ENCODE measurements around the gene ADAMTS12. TPM values are rescaled to one million over a fixed set of nuclear protein-coding genes. Genes with fewer than 3 reads are reported as not detected.

The ADAMTS12 gene
- total and polyA plus RNA-seq, 9 of the 15 experiments (the other 6 are each of a cell fraction or from before 2014, with no cell fraction given) = 0.11 TPM; not detected in 8

GRCh38 chr5:33501260-33501659, 390.5 kb downstream of the ADAMTS12 start:
- H3K4me1 ChIP-seq (replicated peaks in 1 of 2; ENCODE audit: control insufficient read depth in 2 of 2, insufficient read depth in 2 of 2, low read length in 2 of 2) = peaks cover 0 to 6% of the 10 kb centered on the region in 2 experiments; a peak in 1 of 5 replicates
- H3K27ac ChIP-seq (ENCODE audit: extremely low read depth, low read depth, low read length) = no peak overlapping the region
- no peaks in the 10 kb centered on the region for H4K20me1 ChIP-seq (replicated peaks; ENCODE audit: control insufficient read depth, insufficient read depth, low read length)
- DNase-seq (ENCODE audit: extremely low read depth in 1 of 4, low spot score in 3 of 4) (no peak), FAIRE-seq (no peak), ATAC-seq (no peak)
- H3K9me3 ChIP-seq (replicated peaks; ENCODE audit: control insufficient read depth, insufficient read depth, low read depth, low read length) = no peaks in the 10 kb centered on the region
- H2AFZ ChIP-seq (ENCODE audit: low read depth, low read length) = no peak overlapping the region
- in situ Hi-C loops (cut with MboI) (no loop called here), intact Hi-C loops (cut with micrococcal nuclease) (no loop called here)
- H3K27me3 ChIP-seq (ENCODE audit: control insufficient read depth in 2 of 2, insufficient read depth in 2 of 2, low read length in 2 of 2) = peaks cover 0 to 11% of the 10 kb centered on the region in 2 experiments; a peak in 1 of 5 replicates
- no peaks in the 10 kb centered on the region for H3K79me2 ChIP-seq (ENCODE audit: control insufficient read depth, insufficient read depth, low read length)
- WGBS (ENCODE audit: insufficient coverage, low coverage, missing lambda C conversion rate) = 0% methylated on average over 3 of the region's 4 CpGs
- H3K36me3 ChIP-seq (ENCODE audit: control insufficient read depth, insufficient read depth, low read length) = no peaks in the 10 kb centered on the region
- BruUV-seq (replicated peaks) = no TSS peak
- no peak overlapping the region for H3K9ac ChIP-seq (ENCODE audit: insufficient read depth in 1 of 2, low read depth in 2 of 2, low read length in 2 of 2)
- ChIA-PET POLR2A (interaction anchor here (0.7 to 1.1 kb wide), 2 partner anchors 13 to 764 kb away, joined by 3 to 4 read pairs; no protein-coding TSS in a partner anchor), CTCF (ENCODE audit: low intra/inter-chr PET ratio) (no interaction called here)
- H3K4me2 ChIP-seq (ENCODE audit: insufficient read depth, low read length) = no peak overlapping the region
- TF ChIP-seq MEF2A (IDR thresholded peaks at IDR 0.05; ENCODE audit: control insufficient read depth, low read depth, low read length) (no peak), TEAD2 (tag; IDR thresholded peaks at IDR 0.05) (no peak), CREM (IDR thresholded peaks at IDR 0.05; ENCODE audit: low read depth) (no peak), ZNF324 (CRISPR knock-in tag; IDR thresholded peaks at IDR 0.05) (no peak), CAMTA2 (CRISPR knock-in tag; conservative IDR thresholded peaks at IDR 0.05) (no peak), NFYB (IDR thresholded peaks at IDR 0.05; ENCODE audit: extremely low read depth, insufficient read length) (no peak)
- H3K4me3 ChIP-seq = no peak overlapping the region
- no peaks in the 10 kb centered on the region for H3K9me1 ChIP-seq (ENCODE audit: control insufficient read depth, insufficient read depth, low read length)

DNA sequence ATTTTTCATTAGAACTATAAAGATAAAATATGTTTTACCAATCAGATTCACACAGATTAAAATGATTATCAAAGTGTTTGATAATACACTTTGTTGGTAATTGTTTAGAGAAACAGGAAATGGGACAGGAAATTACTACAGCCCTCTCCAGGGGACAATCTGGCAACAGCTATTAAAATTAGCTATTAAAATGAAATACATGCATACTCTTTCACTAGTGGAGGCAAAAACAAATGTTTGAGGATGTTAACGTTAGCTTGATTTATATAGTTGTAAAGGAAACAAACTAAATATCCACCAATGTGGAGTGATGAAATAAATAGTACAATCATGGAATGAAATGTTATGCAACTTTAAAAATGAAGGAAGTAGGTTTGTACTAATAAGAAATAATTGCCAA, 397.3 kb downstream of the ADAMTS12 start:
- POLR2A ChIA-PET = no interaction called here

More for the DNA sequence above, 397.3 kb downstream of the ADAMTS12 start:
- in situ Hi-C loops (cut with MboI) (no loop called here), intact Hi-C loops (cut with micrococcal nuclease) (no loop called here)
- Histone ChIP-seq H2AFZ (ENCODE audit: low read depth, low read length) (no peak overlapping the region), H3K4me1 (replicated peaks in 1 of 2; ENCODE audit: control insufficient read depth in 2 of 2, insufficient read depth in 2 of 2, low read length in 2 of 2) (no peaks in the 10 kb centered on the region), H3K9me3 (replicated peaks; ENCODE audit: control insufficient read depth, insufficient read depth, low read depth, low read length) (no peaks in the 10 kb centered on the region), H3K36me3 (ENCODE audit: control insufficient read depth, insufficient read depth, low read length) (no peaks in the 10 kb centered on the region), H3K27me3 (ENCODE audit: control insufficient read depth in 2 of 2, insufficient read depth in 2 of 2, low read length in 2 of 2) (no peaks in the 10 kb centered on the region; a peak in 1 of 5 replicates), H4K20me1 (replicated peaks; ENCODE audit: control insufficient read depth, insufficient read depth, low read length) (no peaks in the 10 kb centered on the region), H3K9ac (ENCODE audit: insufficient read depth in 1 of 2, low read depth in 2 of 2, low read length in 2 of 2) (no peak overlapping the region), H3K4me3 (no peak overlapping the region), H3K79me2 (ENCODE audit: control insufficient read depth, insufficient read depth, low read length) (no peaks in the 10 kb centered on the region), H3K4me2 (ENCODE audit: insufficient read depth, low read length) (no peak overlapping the region), H3K27ac (ENCODE audit: extremely low read depth, low read depth, low read length) (no peak overlapping the region), H3K9me1 (ENCODE audit: control insufficient read depth, insufficient read depth, low read length) (no peaks in the 10 kb centered on the region)
- DNase-seq (ENCODE audit: extremely low read depth in 1 of 4, low spot score in 3 of 4) (no peak), FAIRE-seq (no peak), ATAC-seq (no peak)
- no TSS peak for BruUV-seq (replicated peaks)
- WGBS (ENCODE audit: insufficient coverage, low coverage, missing lambda C conversion rate) = 0% methylated on average over 1 of the region's 1 CpG
- CTCF ChIA-PET (ENCODE audit: low intra/inter-chr PET ratio) = no interaction called here
